ENCODE measurements around the gene TIMP1. TPM values are rescaled to one million over a fixed set of nuclear protein-coding genes. Genes with fewer than 3 reads are reported as not detected.

The TIMP1 gene
- total and polyA plus RNA-seq, 2 donors: 45.3 to 344 TPM

GRCh38 chrX:47633689-47634590 lies 51.7 kb downstream of the TIMP1 start:
- no peaks in the 10 kb centered on the region for H3K9me3 ChIP-seq (ENCODE audit: control insufficient read depth in 2 of 2, insufficient read depth in 1 of 2, low read length in 1 of 2)
- 88% methylated on average over 14 of the region's 14 CpGs for WGBS
- H3K36me3 ChIP-seq (ENCODE audit: control insufficient read depth in 2 of 2, insufficient read depth in 2 of 2, low read length in 1 of 2): peaks cover 6 to 16% of the 10 kb centered on the region in 2 donors
- H3K27ac ChIP-seq (ENCODE audit: low read depth in 1 of 2, low read length in 1 of 2): no peak overlapping the region
- H3K27me3 ChIP-seq (ENCODE audit: control insufficient read depth in 2 of 2, insufficient read depth in 1 of 2, low read length in 1 of 2): no peaks in the 10 kb centered on the region
- DNase-seq (ENCODE audit: low read depth in 6 of 9, low spot score in 9 of 9): no peak
- H3K4me1 ChIP-seq (ENCODE audit: control insufficient read depth in 2 of 2, insufficient read depth in 2 of 2, low read length in 2 of 2): peaks cover 1 to 18% of the 10 kb centered on the region in 2 donors
- H3K4me3 ChIP-seq (ENCODE audit: low read length in 2 of 2): no peak overlapping the region

- Histone ChIP-seq H3K9me3 (ENCODE audit: control insufficient read depth in 2 of 2, insufficient read depth in 1 of 2, low read length in 1 of 2) (no peaks in the 10 kb centered on the region), H3K36me3 (ENCODE audit: control insufficient read depth in 2 of 2, insufficient read depth in 2 of 2, low read length in 1 of 2) (peaks cover 12 to 22% of the 10 kb centered on the region in 2 donors), H3K4me3 (ENCODE audit: low read length in 2 of 2) (no peak overlapping the region), H3K27ac (ENCODE audit: low read depth in 1 of 2, low read length in 1 of 2) (no peak overlapping the region), H3K27me3 (ENCODE audit: control insufficient read depth in 2 of 2, insufficient read depth in 1 of 2, low read length in 1 of 2) (no peaks in the 10 kb centered on the region), H3K4me1 (ENCODE audit: control insufficient read depth in 2 of 2, insufficient read depth in 2 of 2, low read length in 2 of 2) (peaks cover 0 to 11% of the 10 kb centered on the region in 2 donors)
- WGBS: 90% methylated on average over 16 of the region's 16 CpGs
- DNase-seq (ENCODE audit: low read depth in 6 of 9, low spot score in 9 of 9): no peak
These were observed 52.8 kb downstream of the TIMP1 start for GRCh38 chrX:47634871-47635575.

Other genes with a start within 250 kb of the TIMP1 start
- gene ZNF157, start 211.9 kb upstream of the TIMP1 start, total RNA-seq: 0.57 TPM
- gene ZNF157, start 211.9 kb upstream of the TIMP1 start, polyA plus RNA-seq: 0.30 TPM
- 9.3 TPM for gene ZNF41, start 99.2 kb upstream of the TIMP1 start, total RNA-seq
- 4.6 TPM for gene ZNF41, start 99.2 kb upstream of the TIMP1 start, polyA plus RNA-seq
- gene ARAF, start 21.2 kb upstream of the TIMP1 start, total RNA-seq: 24.3 TPM
- gene ARAF, start 21.2 kb upstream of the TIMP1 start, polyA plus RNA-seq: 84.9 TPM
- 0.52 TPM for gene SYN1, start 37.4 kb downstream of the TIMP1 start, total RNA-seq
- 4.0 TPM for gene SYN1, start 37.4 kb downstream of the TIMP1 start, polyA plus RNA-seq
- gene CFP, start 47.5 kb downstream of the TIMP1 start, total RNA-seq: 19.8 TPM
- gene CFP, start 47.5 kb downstream of the TIMP1 start, polyA plus RNA-seq: 27.8 TPM
- 10.8 TPM for gene ELK1, start 68.1 kb downstream of the TIMP1 start, total RNA-seq
- gene ELK1, start 68.1 kb downstream of the TIMP1 start, polyA plus RNA-seq: 21.7 TPM
- gene UXT, start 76.7 kb downstream of the TIMP1 start, total RNA-seq: 199 TPM
- 242 TPM for gene UXT, start 76.7 kb downstream of the TIMP1 start, polyA plus RNA-seq

Data from thymus (tissue), 11 donors.